Activated CD8-positive, alpha-beta T cell treated with anti-CD3 and anti-CD28 coated beads for 36 hours (primary cell): ENCODE measurements around the gene PLEKHG2. TPM values are rescaled to one million over a fixed set of nuclear protein-coding genes. Genes with fewer than 3 reads are reported as not detected.

Source experiments
- ATAC-seq: fragments of 200-7000 bp; cut with Tn5 transposase; one replicate; pipeline ENCODE4 v1.10.0; 2021; ENCODE audit warnings: mild to moderate bottlenecking, moderate library complexity
- CTCF ChIA-PET: fragments of 350-600 bp; sonication (Branson Sonifier 250); formaldehyde crosslinking; loops from one replicate; lab custom pipeline; 2021; ENCODE audit warnings: antibody characterized with exemption; lab: Charles Lee
- POLR2A ChIA-PET: fragments of 350-600 bp; sonication (Branson Sonifier 250); formaldehyde crosslinking; loops from one replicate; lab custom pipeline; 2021; ENCODE audit warnings: antibody characterized with exemption; lab: Charles Lee
- DNase-seq: peaks from one replicate; pipeline ENCODE4 v3.0.0-alpha.2; 2020
- H3K27ac Mint-ChIP-seq: one replicate; pipeline ENCODE4 v1.8.0; 2021; ENCODE audit warnings: mild to moderate bottlenecking, mixed read lengths
- H3K27me3 Mint-ChIP-seq: one replicate; pipeline ENCODE4 v1.8.0; 2021; ENCODE audit warnings: mixed read lengths
- H3K36me3 Mint-ChIP-seq: one replicate; pipeline ENCODE4 v1.8.0; 2021; ENCODE audit warnings: low read depth, mixed read lengths
- H3K4me1 Mint-ChIP-seq: one replicate; pipeline ENCODE4 v1.8.0; 2021; ENCODE audit warnings: low read depth, mixed read lengths
- H3K4me3 Mint-ChIP-seq: one replicate; pipeline ENCODE4 v1.8.0; 2021; ENCODE audit warnings: mild to moderate bottlenecking, moderate library complexity, mixed read lengths
- H3K9me3 Mint-ChIP-seq: one replicate; pipeline ENCODE4 v1.8.0; 2021; ENCODE audit warnings: mixed read lengths
- intact Hi-C: fragments of 100-400 bp; cut with micrococcal nuclease; formaldehyde crosslinking; loops from one replicate; pipeline ENCODE4 v1.10.0; 2022
- total RNA-seq, 2 experiments: library from RNA; stranded (reverse); gene quantifications; one replicate each; pipeline ENCODE4 v1.2.3, GENCODE V29; 2021
- TF ChIP-seq, protein P1 (sequence below): fragments of 200-600 bp; IDR thresholded peaks from one replicate; pipeline ENCODE4 v1.8.0; 2022; ENCODE audit warnings: antibody characterized with exemption, mild to moderate bottlenecking

The PLEKHG2 gene
- total RNA-seq, 2 experiments from 2014 or later = 35.9 to 42.8 TPM

DNA sequence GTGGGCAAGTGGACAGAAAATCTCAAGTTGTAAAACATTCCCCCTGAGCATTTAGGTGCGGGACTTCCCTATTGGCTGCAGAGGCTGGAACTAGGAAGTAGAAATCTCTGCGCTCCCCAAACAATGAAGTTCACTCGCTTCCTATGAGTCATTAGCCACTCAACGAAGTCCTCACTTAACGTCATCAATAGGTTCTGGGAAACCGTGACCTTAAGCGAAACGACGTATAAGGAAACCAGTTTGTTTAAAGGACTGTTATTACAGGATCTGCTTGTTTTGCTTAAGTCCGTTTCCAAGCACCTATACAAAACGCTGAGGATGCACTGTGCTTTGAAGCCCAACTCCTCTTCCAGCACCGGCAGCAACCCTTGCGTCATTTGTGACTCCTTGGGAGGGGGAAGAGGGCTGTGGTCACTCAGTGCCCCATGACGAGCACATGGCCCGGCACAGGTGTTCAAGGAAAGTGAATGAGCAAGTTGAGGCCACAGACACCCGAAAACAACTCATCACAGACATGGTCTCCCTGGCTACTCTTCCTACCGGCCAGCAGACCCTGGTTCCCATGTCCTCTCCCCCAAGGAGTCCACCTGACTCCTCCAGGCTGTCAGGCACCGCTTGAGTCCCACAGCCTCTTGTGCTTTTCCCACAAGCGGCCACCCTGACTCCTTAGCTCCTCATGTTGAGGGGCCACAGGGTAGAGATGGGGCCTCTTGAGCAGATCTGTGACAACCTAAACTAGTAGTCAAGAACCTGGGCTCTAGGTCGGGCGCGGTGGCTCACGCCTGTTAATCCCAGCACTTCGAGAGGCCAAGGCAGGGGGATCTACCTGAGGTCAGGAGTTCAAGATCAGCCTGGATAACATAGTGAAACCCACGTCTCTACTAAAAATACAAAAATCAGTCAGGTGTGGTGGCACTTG, 18.5 kb downstream of the PLEKHG2 start:
- ATAC-seq (peak; percentile 70), DNase-seq (peak; percentile 74)
- Mint-ChIP-seq H3K27me3 (no peaks in the 10 kb centered on the region), H3K27ac (peak overlapping the region; percentile 89), H3K36me3 (peaks cover 37% of the 10 kb centered on the region), H3K4me3 (peak overlapping the region; percentile 6), H3K9me3 (no peaks in the 10 kb centered on the region), H3K4me1 (peaks cover 38% of the 10 kb centered on the region)
- TF ChIP-seq, protein P1, sequence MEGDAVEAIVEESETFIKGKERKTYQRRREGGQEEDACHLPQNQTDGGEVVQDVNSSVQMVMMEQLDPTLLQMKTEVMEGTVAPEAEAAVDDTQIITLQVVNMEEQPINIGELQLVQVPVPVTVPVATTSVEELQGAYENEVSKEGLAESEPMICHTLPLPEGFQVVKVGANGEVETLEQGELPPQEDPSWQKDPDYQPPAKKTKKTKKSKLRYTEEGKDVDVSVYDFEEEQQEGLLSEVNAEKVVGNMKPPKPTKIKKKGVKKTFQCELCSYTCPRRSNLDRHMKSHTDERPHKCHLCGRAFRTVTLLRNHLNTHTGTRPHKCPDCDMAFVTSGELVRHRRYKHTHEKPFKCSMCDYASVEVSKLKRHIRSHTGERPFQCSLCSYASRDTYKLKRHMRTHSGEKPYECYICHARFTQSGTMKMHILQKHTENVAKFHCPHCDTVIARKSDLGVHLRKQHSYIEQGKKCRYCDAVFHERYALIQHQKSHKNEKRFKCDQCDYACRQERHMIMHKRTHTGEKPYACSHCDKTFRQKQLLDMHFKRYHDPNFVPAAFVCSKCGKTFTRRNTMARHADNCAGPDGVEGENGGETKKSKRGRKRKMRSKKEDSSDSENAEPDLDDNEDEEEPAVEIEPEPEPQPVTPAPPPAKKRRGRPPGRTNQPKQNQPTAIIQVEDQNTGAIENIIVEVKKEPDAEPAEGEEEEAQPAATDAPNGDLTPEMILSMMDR = no peak
- CTCF ChIA-PET = no interaction called here
- intact Hi-C loops = no loop called here
- POLR2A ChIA-PET = interaction anchor here (0.7 to 5.9 kb wide), 7 partner anchors 7 to 109 kb away, joined by 3 to 137 read pairs (median 4); partner anchors contain the start of genes GMFG and SUPT5H

DNA sequence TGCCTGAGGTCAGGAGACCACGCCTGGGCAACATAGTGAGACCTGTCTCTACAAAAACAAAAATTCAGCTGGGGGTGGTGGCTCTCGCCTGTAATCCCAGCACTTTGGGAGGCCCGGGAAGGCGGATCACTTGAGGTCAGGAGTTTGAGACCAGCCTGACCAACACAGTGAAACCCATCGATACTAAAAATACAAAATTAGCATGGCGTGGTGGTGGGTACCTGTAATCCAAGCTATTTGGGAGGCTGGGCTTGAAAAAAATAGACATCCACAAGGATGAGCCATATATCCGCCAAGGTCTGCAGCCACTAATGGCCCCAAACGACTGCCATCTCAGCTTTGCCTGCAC, 20.2 kb downstream of the PLEKHG2 start:
- Mint-ChIP-seq H3K36me3 (peaks cover 37% of the 10 kb centered on the region), H3K27ac (peak overlapping the region; percentile 71), H3K9me3 (no peaks in the 10 kb centered on the region), H3K27me3 (no peaks in the 10 kb centered on the region), H3K4me1 (peaks cover 48% of the 10 kb centered on the region), H3K4me3 (peak overlapping the region; percentile 100)
- intact Hi-C loops = no loop called here
- ChIA-PET POLR2A (interaction anchor here (0.6 to 5.9 kb wide), 15 partner anchors 8 to 109 kb away, joined by 3 to 137 read pairs (median 5); partner anchors contain the start of genes EID2B, GMFG, MED29 and PAF1), CTCF (interaction anchor here (1.3 kb wide), 1 partner anchor 100 kb away, joined by 5 read pairs; the partner anchor contains the start of gene EID2B)
- ATAC-seq (no peak), DNase-seq (no peak)
- TF ChIP-seq, protein P1 = no peak

DNA sequence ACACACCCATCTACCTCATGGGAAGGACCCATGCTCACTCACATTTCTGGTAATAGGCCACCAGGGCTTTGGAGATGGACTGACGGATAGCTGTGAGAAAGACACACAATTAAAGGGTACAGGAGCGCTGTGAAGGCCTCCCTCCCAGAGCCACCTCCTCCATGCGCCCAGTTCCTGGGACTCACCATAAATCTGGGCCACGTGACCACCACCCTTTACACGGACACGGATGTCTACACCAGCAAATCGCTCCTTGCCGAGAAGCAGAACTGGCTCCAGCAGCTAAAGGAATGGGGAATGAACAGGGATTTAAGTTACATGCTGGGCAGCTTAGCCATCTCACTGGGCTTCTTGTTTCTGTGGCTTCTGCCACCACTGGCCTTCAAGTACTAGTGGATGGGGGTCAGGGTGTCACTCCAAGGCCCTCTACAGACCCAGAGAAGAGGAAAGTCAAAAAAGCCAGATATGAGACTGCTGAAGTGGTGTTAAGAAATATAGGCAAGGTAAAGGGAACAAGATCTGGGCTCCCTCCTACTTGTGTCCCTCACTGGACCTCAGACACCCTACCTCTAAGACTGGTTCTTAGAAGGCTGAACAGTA, 21.1 kb downstream of the PLEKHG2 start:
- TF ChIP-seq, protein P1 = no peak
- ATAC-seq = no peak
- intact Hi-C loops = no loop called here
- Mint-ChIP-seq H3K27me3 (no peaks in the 10 kb centered on the region), H3K4me1 (peaks cover 48% of the 10 kb centered on the region), H3K9me3 (no peaks in the 10 kb centered on the region), H3K36me3 (peaks cover 37% of the 10 kb centered on the region), H3K27ac (peak overlapping the region; percentile 99), H3K4me3 (peak overlapping the region; percentile 100)
- DNase-seq = no peak
- CTCF ChIA-PET = interaction anchor here (0.9 to 1.3 kb wide), 4 partner anchors 10 to 222 kb away, joined by 3 to 5 read pairs (median 3); partner anchors contain the start of genes EID2B, MED29 and PAF1
- POLR2A ChIA-PET = interaction anchor here (0.7 to 5.9 kb wide), 17 partner anchors 8 to 105 kb away, joined by 3 to 137 read pairs (median 4); partner anchors contain the start of genes EID2B, GMFG, MED29 and PAF1

DNA sequence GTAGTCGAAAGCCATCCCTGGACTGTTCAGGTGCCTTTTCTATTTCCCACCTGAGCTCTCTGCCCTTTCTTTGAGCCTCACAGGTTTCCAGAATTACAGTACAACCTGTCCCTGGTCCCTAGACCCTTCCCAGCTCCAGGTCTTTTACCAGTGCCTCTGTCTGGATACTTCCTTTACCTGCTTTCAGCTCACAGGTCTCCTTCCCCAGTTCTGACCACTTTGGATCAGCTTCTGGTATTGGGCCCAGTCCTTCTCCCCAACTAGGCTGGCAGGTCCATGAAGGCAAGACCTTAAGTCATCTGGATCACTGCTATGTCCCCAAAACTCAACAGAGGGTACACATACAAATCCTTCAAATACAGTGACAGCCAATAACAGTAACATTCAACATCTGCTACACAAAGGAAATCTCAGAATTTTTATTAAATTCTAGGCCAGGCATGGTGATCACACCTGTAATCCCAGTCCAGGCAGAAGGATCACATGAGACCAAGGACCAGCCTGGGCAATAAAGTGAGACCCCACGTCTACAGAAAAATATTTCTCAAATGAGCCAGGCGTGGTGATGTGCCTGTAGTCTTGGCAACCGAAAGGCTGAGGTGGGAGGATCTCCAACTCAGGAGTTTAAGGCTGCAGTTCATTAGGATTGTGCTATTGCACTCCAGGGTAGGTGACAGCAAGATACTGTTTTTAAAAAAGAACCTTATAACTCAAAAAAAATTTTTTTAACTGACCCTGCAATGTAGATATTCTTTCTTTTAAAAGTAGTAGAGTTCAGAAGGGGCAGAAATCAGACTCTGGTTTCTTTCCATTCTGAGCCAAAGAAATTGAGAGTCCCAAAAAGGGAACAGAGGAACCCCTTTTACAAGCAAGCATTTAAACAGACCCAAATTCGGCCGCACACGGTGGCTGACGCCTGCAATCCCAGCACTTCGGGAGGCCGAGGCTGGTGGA, 21.9 kb downstream of the PLEKHG2 start:
- intact Hi-C loops = no loop called here
- Mint-ChIP-seq H3K36me3 (peaks cover 37% of the 10 kb centered on the region), H3K4me1 (peaks cover 48% of the 10 kb centered on the region), H3K4me3 (peak overlapping the region; percentile 100), H3K9me3 (no peaks in the 10 kb centered on the region), H3K27me3 (no peaks in the 10 kb centered on the region), H3K27ac (peak overlapping the region; percentile 99)
- ATAC-seq (no peak), DNase-seq (no peak)
- TF ChIP-seq, protein P1 = no peak
- ChIA-PET POLR2A (interaction anchor here (0.7 to 5.9 kb wide), 32 partner anchors 7 to 411 kb away, joined by 3 to 137 read pairs (median 6); partner anchors contain the start of genes DLL3, MED29, PAF1 and PLEKHG2), CTCF (interaction anchor here (0.9 to 1.6 kb wide), 8 partner anchors 9 to 238 kb away, joined by 3 to 7 read pairs (median 5); partner anchors contain the start of genes MED29, PAF1 and PLEKHG2)
